BE2C (cell line): ENCODE results near the gene VPS37C.

ENCODE experiments used
- DNase-seq: peaks from one replicate; pipeline ENCODE4 v3.0.0-alpha.2; 2020
- H3K27me3 ChIP-seq: fragments of 250-450 bp; sonication (Bioruptor Pico); 2 replicates; pipeline ENCODE4 v1.5.1; 2020; ENCODE audit warnings: mild to moderate bottlenecking
- H3K36me3 ChIP-seq: fragments of 250-450 bp; sonication (Bioruptor Pico); 2 replicates; pipeline ENCODE4 v1.5.1; 2020; ENCODE audit warnings: mild to moderate bottlenecking
- H3K4me1 ChIP-seq: fragments of 250-450 bp; sonication (Bioruptor Pico); 2 replicates; pipeline ENCODE4 v1.5.1; 2020
- H3K4me3 ChIP-seq: 2 replicates; pipeline ENCODE4 v1.5.1; 2011; ENCODE audit warnings: low read depth, low read length
- H3K9me3 ChIP-seq: fragments of 250-450 bp; sonication (Bioruptor Pico); 2 replicates; pipeline ENCODE4 v1.5.1; 2020
- CTCF ChIP-seq: IDR thresholded peaks from 2 replicates; pipeline ENCODE4 v1.5.1; 2012; ENCODE audit warnings: mild to moderate bottlenecking, low read depth, low read length

VPS37C gene

GRCh38 chr11:61149624-61150615 is 11.3 kb downstream of the VPS37C start:
- no peak for TF ChIP-seq CTCF
- H3K9me3 ChIP-seq, result no peaks in the 10 kb centered on the region
- no peak for DNase-seq
- H3K4me3 ChIP-seq, result no peak overlapping the region
- no peaks in the 10 kb centered on the region for H3K36me3 ChIP-seq
- no peaks in the 10 kb centered on the region for H3K27me3 ChIP-seq
- no peaks in the 10 kb centered on the region for H3K4me1 ChIP-seq

- no peaks in the 10 kb centered on the region for H3K36me3 ChIP-seq
- no peaks in the 10 kb centered on the region for H3K4me1 ChIP-seq
- TF ChIP-seq CTCF, result no peak
- DNase-seq, result no peak
- H3K4me3 ChIP-seq, result no peak overlapping the region
- H3K9me3 ChIP-seq, result no peaks in the 10 kb centered on the region
- no peaks in the 10 kb centered on the region for H3K27me3 ChIP-seq
Measured at GRCh38 chr11:61147791-61148620, 13.2 kb downstream of the VPS37C start.

- no peak for TF ChIP-seq CTCF
- H3K27me3 ChIP-seq, result no peaks in the 10 kb centered on the region
- H3K9me3 ChIP-seq, result no peaks in the 10 kb centered on the region
- no peaks in the 10 kb centered on the region for H3K4me1 ChIP-seq
- H3K36me3 ChIP-seq, result no peaks in the 10 kb centered on the region
- H3K4me3 ChIP-seq, result no peak overlapping the region
- DNase-seq, result no peak
Measured at GRCh38 chr11:61147271-61147670, 14.0 kb downstream of the VPS37C start.

GRCh38 chr11:61146416-61146815 is 14.8 kb downstream of the VPS37C start:
- no peak for TF ChIP-seq CTCF
- no peaks in the 10 kb centered on the region for H3K4me1 ChIP-seq
- no peaks in the 10 kb centered on the region for H3K27me3 ChIP-seq

GRCh38 chr11:61145228-61146005 is 15.8 kb downstream of the VPS37C start:
- Histone ChIP-seq H3K36me3 (no peaks in the 10 kb centered on the region), H3K27me3 (no peaks in the 10 kb centered on the region), H3K9me3 (no peaks in the 10 kb centered on the region), H3K4me1 (no peaks in the 10 kb centered on the region), H3K4me3 (no peak overlapping the region)
- DNase-seq, result no peak
- no peak for TF ChIP-seq CTCF

More at GRCh38 chr11:61146416-61146815, 14.8 kb downstream of the VPS37C start:
- H3K9me3 ChIP-seq, result no peaks in the 10 kb centered on the region
- DNase-seq, result no peak
- H3K36me3 ChIP-seq, result no peaks in the 10 kb centered on the region
- no peak overlapping the region for H3K4me3 ChIP-seq
